ENCODE results near the gene CDC16.

The CDC16 gene

GRCh38 chr13:114311908-114312307, 77.2 kb downstream of the CDC16 start:
- no peak for TF ChIP-seq ZFX (IDR thresholded peaks at IDR 0.05)
- no peak for TF ChIP-seq CTCF (conservative IDR thresholded peaks at IDR 0.05)
- no peak overlapping the region for H3K27ac ChIP-seq

GRCh38 chr13:114313061-114313860, 78.6 kb downstream of the CDC16 start:
- peak overlapping the region; percentile 97 for H3K27ac ChIP-seq
- no peak for TF ChIP-seq CTCF (conservative IDR thresholded peaks at IDR 0.05)
- TF ChIP-seq ZFX (IDR thresholded peaks at IDR 0.05), result no peak

- no peak for TF ChIP-seq CTCF (conservative IDR thresholded peaks at IDR 0.05)
- peak; percentile 94 for TF ChIP-seq ZFX (IDR thresholded peaks at IDR 0.05)
- H3K27ac ChIP-seq, result peak within 1 kb of the TSS; percentile 97
Measured at GRCh38 chr13:114314074-114314912, 79.6 kb downstream of the CDC16 start, which contains the start of gene CHAMP1. Gene CHAMP1 (plus strand): TSS chr13:114314503. CDS start chr13:114323843, 9,340 bp downstream.

GRCh38 chr13:114315074-114315785, 80.5 kb downstream of the CDC16 start:
- peak overlapping the region; percentile 97 for H3K27ac ChIP-seq
- no peak for TF ChIP-seq CTCF (conservative IDR thresholded peaks at IDR 0.05)
- no peak for TF ChIP-seq ZFX (IDR thresholded peaks at IDR 0.05)

GRCh38 chr13:114318624-114319023, 83.9 kb downstream of the CDC16 start:
- no peak for TF ChIP-seq CTCF (conservative IDR thresholded peaks at IDR 0.05)
- no peak for TF ChIP-seq ZFX (IDR thresholded peaks at IDR 0.05)
- no peak overlapping the region for H3K27ac ChIP-seq

- no peak for TF ChIP-seq CTCF (conservative IDR thresholded peaks at IDR 0.05)
- TF ChIP-seq ZFX (IDR thresholded peaks at IDR 0.05), result no peak
- no peak overlapping the region for H3K27ac ChIP-seq
Measured at GRCh38 chr13:114319441-114319913, 84.8 kb downstream of the CDC16 start.
